CD4-positive, CD25-positive, alpha-beta regulatory T cell (primary cell): ENCODE results near the gene TYRO3. TPM values are rescaled to one million over a fixed set of nuclear protein-coding genes. Genes with fewer than 3 reads are reported as not detected.
"Not testable (repeated sequence)": the region's sequence is repeated elsewhere in the genome, so short reads cannot be mapped to it uniquely, and the experiment has no call there.

Experiments used
- ATAC-seq, 2 donors: fragments of 150-1000 bp; cut with Tn5 transposase; one replicate each; pipeline ENCODE4 v1.10.0; 2021; ENCODE audit warnings: low read depth in 2 of 2, moderate number of reproducible peaks in 2 of 2, moderate library complexity in 1 of 2
- DNase-seq, 3 donors: peaks; one replicate each; pipeline versions ENCODE4 v3.0.0 to v3.0.0-alpha.2; 2012 to 2022; ENCODE audit warnings: mixed read lengths in 1 of 3
- H3K27ac ChIP-seq: one replicate; pipeline ENCODE4 v1.7.0; 2013; ENCODE audit warnings: mild to moderate bottlenecking, low read length; ENCODE audit not compliant: insufficient read depth, poor library complexity, severe bottlenecking
- H3K27me3 ChIP-seq: one replicate; pipeline ENCODE4 v1.7.0; 2013; ENCODE audit warnings: low read length; ENCODE audit not compliant: control insufficient read depth, insufficient read depth
- H3K36me3 ChIP-seq: one replicate; pipeline ENCODE4 v1.7.0; 2013; ENCODE audit warnings: mild to moderate bottlenecking, low read length, moderate library complexity; ENCODE audit not compliant: control insufficient read depth, insufficient read depth
- H3K4me1 ChIP-seq: 2 replicates; pipeline ENCODE4 v1.7.0; 2013; ENCODE audit warnings: mild to moderate bottlenecking, low read length; ENCODE audit not compliant: insufficient read depth, control insufficient read depth, poor library complexity, severe bottlenecking
- H3K4me3 ChIP-seq: one replicate; pipeline ENCODE4 v1.7.0; 2013; ENCODE audit warnings: low read depth, mild to moderate bottlenecking, low read length, moderate library complexity
- H3K9me3 ChIP-seq, 2 experiments: 1 replicate in 1 of 2; 2 replicates in 1 of 2; pipeline ENCODE4 v1.7.0; 2013; ENCODE audit warnings: low read length in 2 of 2, mild to moderate bottlenecking in 1 of 2, moderate library complexity in 1 of 2; ENCODE audit not compliant: control insufficient read depth in 2 of 2
- H3K27ac Mint-ChIP-seq, 3 donors: one replicate each; pipeline ENCODE4 v1.8.0; 2020 to 2022; ENCODE audit warnings: mild to moderate bottlenecking in 3 of 3, mixed read lengths in 3 of 3, moderate library complexity in 2 of 3
- H3K27me3 Mint-ChIP-seq: one replicate; pipeline ENCODE4 v1.8.0; 2022; ENCODE audit warnings: mild to moderate bottlenecking, mixed read lengths
- H3K36me3 Mint-ChIP-seq: one replicate; pipeline ENCODE4 v1.8.0; 2020; ENCODE audit warnings: mixed read lengths
- H3K4me1 Mint-ChIP-seq, 4 donors: one replicate each; pipeline ENCODE4 v1.8.0; 2020 to 2022; ENCODE audit warnings: mixed read lengths in 4 of 4, mild to moderate bottlenecking in 1 of 4
- H3K4me3 Mint-ChIP-seq, 4 donors: one replicate each; pipeline ENCODE4 v1.8.0; 2020 to 2022; ENCODE audit warnings: mild to moderate bottlenecking in 4 of 4, mixed read lengths in 4 of 4, moderate library complexity in 3 of 4
- H3K9me3 Mint-ChIP-seq, 7 donors: one replicate each; pipeline ENCODE4 v1.8.0; 2020 to 2022; ENCODE audit warnings: mixed read lengths in 7 of 7, mild to moderate bottlenecking in 3 of 7, moderate library complexity in 2 of 7
- polyA plus RNA-seq, 4 donors: library from polyadenylated mRNA; unstranded; fragments of 300-500 nt; fragmentation: Illumina TruSeq; gene quantifications; one replicate each; pipeline ENCODE4 v1.2.3, GENCODE V29; 2021
- total RNA-seq: library from RNA; stranded (reverse); gene quantifications from one replicate; pipeline ENCODE4 v1.2.3, GENCODE V29; 2022

TYRO3 gene
- total and polyA plus RNA-seq, 5 donors from 2014 or later: 0.16 to 0.82 TPM; not detected in 3

GRCh38 chr15:41577863-41578735 lies 19.1 kb downstream of the TYRO3 start:
- no peak overlapping the region for H3K27ac ChIP-seq
- H3K27me3 ChIP-seq: no peaks in the 10 kb centered on the region
- H3K9me3 ChIP-seq: no peaks in the 10 kb centered on the region
- Mint-ChIP-seq H3K27me3 (peaks cover 12% of the 10 kb centered on the region), H3K4me1 (no peaks in the 10 kb centered on the region), H3K27ac (no peak overlapping the region), H3K9me3 (peaks cover 0 to 1% (median 0%) of the 10 kb centered on the region in 7 donors), H3K36me3 (no peaks in the 10 kb centered on the region), H3K4me3 (no peak overlapping the region)
- H3K36me3 ChIP-seq: no peaks in the 10 kb centered on the region
- no peak overlapping the region for H3K4me3 ChIP-seq
- H3K4me1 ChIP-seq: no peaks in the 10 kb centered on the region
- DNase-seq: no peak
- no peak for ATAC-seq

GRCh38 chr15:41578736-41579383 lies 19.8 kb downstream of the TYRO3 start:
- Mint-ChIP-seq H3K27me3 (peaks cover 19% of the 10 kb centered on the region), H3K4me3 (no peak overlapping the region), H3K36me3 (no peaks in the 10 kb centered on the region), H3K4me1 (no peaks in the 10 kb centered on the region), H3K27ac (no peak overlapping the region), H3K9me3 (peaks cover 0 to 1% (median 0%) of the 10 kb centered on the region in 7 donors)
- Histone ChIP-seq H3K4me1 (no peaks in the 10 kb centered on the region), H3K27me3 (peaks cover 4% of the 10 kb centered on the region), H3K36me3 (no peaks in the 10 kb centered on the region), H3K27ac (no peak overlapping the region), H3K4me3 (no peak overlapping the region), H3K9me3 (no peaks in the 10 kb centered on the region)
- ATAC-seq: no peak
- DNase-seq: no peak

- H3K4me1 Mint-ChIP-seq: peaks cover 8 to 10% (median 9%) of the 10 kb centered on the region in 4 donors
- H3K4me3 Mint-ChIP-seq: no peak overlapping the region
- H3K9me3 Mint-ChIP-seq: peaks cover 0 to 1% (median 0%) of the 10 kb centered on the region in 7 donors
- Histone ChIP-seq H3K27ac (no peak overlapping the region), H3K4me3 (no peak overlapping the region), H3K9me3 (no peaks in the 10 kb centered on the region), H3K4me1 (peaks cover 13% of the 10 kb centered on the region), H3K27me3 (peaks cover 5% of the 10 kb centered on the region), H3K36me3 (no peaks in the 10 kb centered on the region)
- peaks cover 36% of the 10 kb centered on the region for H3K27me3 Mint-ChIP-seq
- no peak for ATAC-seq
- DNase-seq: peak in 1 of 3 donors; percentile 26
- H3K27ac Mint-ChIP-seq: no peak overlapping the region
- no peaks in the 10 kb centered on the region for H3K36me3 Mint-ChIP-seq
These were observed 22.1 kb downstream of the TYRO3 start for GRCh38 chr15:41581110-41581509.

DNA sequence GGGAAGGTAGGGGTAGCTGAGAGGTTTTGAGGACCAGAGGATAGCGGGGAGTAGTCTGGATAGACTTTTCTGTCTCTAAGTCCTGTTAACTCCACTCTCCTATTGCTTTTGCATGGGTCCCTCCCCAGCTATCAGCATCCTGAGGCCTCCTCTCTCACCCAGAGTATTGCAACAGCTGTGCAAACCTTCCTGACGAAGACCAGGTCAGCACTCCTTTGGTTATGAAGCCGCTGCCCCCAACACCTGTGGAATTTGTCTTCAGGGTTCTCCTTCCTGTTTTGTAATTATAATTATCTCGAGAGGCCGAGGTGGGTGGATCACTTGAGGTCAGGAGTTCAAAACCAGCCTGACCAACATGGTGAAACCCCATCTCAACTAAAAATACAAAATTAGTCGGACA lies 24.8 kb downstream of the TYRO3 start:
- peaks cover 8 to 10% (median 9%) of the 10 kb centered on the region in 4 donors for H3K4me1 Mint-ChIP-seq
- H3K4me3 Mint-ChIP-seq: no peak overlapping the region
- H3K4me3 ChIP-seq: no peak overlapping the region
- ATAC-seq (no peak), DNase-seq (no peak)
- no peak overlapping the region for H3K27ac ChIP-seq
- no peaks in the 10 kb centered on the region for H3K36me3 ChIP-seq
- peaks cover 46% of the 10 kb centered on the region for H3K27me3 Mint-ChIP-seq
- H3K27me3 ChIP-seq: peaks cover 5% of the 10 kb centered on the region
- no peaks in the 10 kb centered on the region for H3K9me3 Mint-ChIP-seq
- no peak overlapping the region for H3K27ac Mint-ChIP-seq
- no peaks in the 10 kb centered on the region for H3K36me3 Mint-ChIP-seq
- no peaks in the 10 kb centered on the region for H3K9me3 ChIP-seq
- H3K4me1 ChIP-seq: peaks cover 13% of the 10 kb centered on the region

- H3K27ac Mint-ChIP-seq: no peak overlapping the region
- peaks cover 8 to 10% (median 9%) of the 10 kb centered on the region in 4 donors for H3K4me1 Mint-ChIP-seq
- H3K4me1 ChIP-seq: peaks cover 13% of the 10 kb centered on the region
- no peaks in the 10 kb centered on the region for H3K9me3 ChIP-seq
- peaks cover 5% of the 10 kb centered on the region for H3K27me3 ChIP-seq
- DNase-seq: no peak
- H3K4me3 Mint-ChIP-seq: peak overlapping the region in 2 of 4 donors; percentile 50 to 81
- no peak overlapping the region for H3K27ac ChIP-seq
- no peaks in the 10 kb centered on the region for H3K36me3 ChIP-seq
- no peaks in the 10 kb centered on the region for H3K36me3 Mint-ChIP-seq
- no peak for ATAC-seq
- peaks cover 51% of the 10 kb centered on the region for H3K27me3 Mint-ChIP-seq
- no peak overlapping the region for H3K4me3 ChIP-seq
- no peaks in the 10 kb centered on the region for H3K9me3 Mint-ChIP-seq
These were observed 25.7 kb downstream of the TYRO3 start for GRCh38 chr15:41584636-41585126.

DNA sequence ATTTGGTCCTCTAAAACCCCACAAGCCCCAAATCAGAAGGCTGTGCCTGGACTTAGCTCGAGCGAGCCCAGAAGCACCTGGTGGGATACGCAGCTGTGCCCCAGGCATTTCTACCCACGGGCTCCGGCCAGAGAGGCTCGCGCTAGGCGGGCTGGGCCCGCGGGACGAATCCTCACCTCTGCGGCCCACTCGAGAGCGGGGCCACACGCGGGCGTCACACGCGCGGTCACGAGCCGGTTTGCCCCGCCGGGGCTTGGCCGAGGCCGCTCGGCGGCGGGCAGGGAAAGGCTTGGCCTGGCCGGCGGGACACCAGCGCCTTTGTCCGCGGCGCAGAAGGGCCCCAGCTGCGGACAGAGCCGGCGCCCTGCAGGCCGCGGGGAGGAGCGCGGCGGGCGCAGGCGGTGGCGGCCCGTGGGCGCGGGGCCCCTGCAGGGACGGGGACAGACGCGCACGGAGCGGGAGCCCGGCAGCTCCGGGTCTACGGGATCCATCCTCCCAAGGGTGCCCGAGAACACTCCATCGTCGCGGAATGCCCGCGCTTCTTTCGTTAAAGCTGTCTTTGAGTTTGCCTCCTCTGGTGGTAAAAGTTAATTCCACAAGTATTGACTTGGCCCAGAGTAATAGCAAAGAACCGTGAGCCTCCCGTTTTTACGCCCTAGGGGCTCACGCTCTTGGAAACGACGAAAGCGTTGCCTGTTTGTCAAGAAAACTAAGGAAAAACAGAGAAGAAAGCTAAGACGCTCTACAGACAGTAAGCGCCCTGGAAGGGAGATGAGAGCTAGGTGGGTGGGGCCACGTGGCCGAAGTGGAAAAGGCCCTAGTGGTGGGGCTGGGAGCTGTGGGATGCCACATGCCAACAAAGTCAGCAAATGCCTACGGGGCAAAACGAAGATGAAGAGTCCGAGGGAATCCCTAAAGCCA lies 26.4 kb downstream of the TYRO3 start:
- Histone ChIP-seq H3K27me3 (peaks cover 5% of the 10 kb centered on the region), H3K4me1 (peaks cover 13% of the 10 kb centered on the region), H3K27ac (no peak overlapping the region), H3K9me3 (no peaks in the 10 kb centered on the region), H3K36me3 (no peaks in the 10 kb centered on the region), H3K4me3 (peak overlapping the region; percentile 48)
- DNase-seq: peak in 2 of 3 donors; percentile 5 to 27
- peak; percentile 37 for ATAC-seq
- H3K36me3 Mint-ChIP-seq: no peaks in the 10 kb centered on the region
- H3K9me3 Mint-ChIP-seq: no peaks in the 10 kb centered on the region
- H3K4me3 Mint-ChIP-seq: peak overlapping the region; percentile 10 to 84 (median 66)
- H3K4me1 Mint-ChIP-seq: peaks cover 8 to 10% (median 9%) of the 10 kb centered on the region in 4 donors
- peaks cover 58% of the 10 kb centered on the region for H3K27me3 Mint-ChIP-seq
- H3K27ac Mint-ChIP-seq: no peak overlapping the region

DNA sequence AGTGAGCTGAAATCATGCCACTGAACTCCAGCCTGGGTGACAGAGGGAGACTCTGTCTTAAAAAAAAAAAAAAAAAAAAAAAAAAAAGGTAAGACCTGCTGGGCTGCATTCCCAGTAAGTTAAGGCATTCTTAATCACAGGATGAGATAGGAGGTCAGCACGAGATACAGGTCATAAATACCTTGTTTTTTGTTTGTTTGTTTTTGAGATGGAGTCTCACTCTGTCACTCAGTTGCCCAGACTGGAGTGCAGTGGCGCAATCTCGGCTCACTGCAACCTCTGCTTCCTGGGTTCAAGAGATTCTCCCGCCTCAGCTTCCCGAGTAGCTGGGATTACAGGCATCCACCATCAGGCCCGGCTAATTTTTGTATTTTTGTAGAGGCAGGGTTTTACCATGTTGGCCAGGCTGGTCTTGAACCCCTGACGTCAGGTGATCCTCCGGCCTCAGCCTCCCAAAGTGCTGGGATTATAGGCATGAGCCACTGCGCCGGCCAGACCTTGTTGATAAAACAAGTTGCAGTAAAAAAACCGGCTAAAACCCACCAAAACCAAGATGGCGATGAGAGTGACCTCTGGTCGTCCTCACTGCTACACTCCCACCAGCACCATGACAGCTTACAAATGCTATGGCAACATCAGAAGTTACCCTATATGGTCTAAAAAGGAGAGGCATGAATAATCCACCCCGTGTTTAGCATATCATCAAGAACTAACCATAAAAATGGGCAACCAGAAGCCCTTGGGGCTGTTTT lies 27.7 kb downstream of the TYRO3 start:
- H3K9me3 ChIP-seq, H3K4me3 ChIP-seq, H3K36me3 ChIP-seq, H3K4me3 Mint-ChIP-seq, H3K27me3 ChIP-seq, ATAC-seq, DNase-seq, H3K27ac Mint-ChIP-seq, H3K9me3 Mint-ChIP-seq, H3K36me3 Mint-ChIP-seq, H3K27ac ChIP-seq: not testable (repeated sequence)
- Mint-ChIP-seq H3K4me1 (peaks cover 8 to 10% (median 9%) of the 10 kb centered on the region in 4 donors), H3K27me3 (peaks cover 60% of the 10 kb centered on the region)
- H3K4me1 ChIP-seq: peaks cover 13% of the 10 kb centered on the region
